ENCODE results near the gene OGDH. TPM values are rescaled to one million over a fixed set of nuclear protein-coding genes. Genes with fewer than 3 reads are reported as not detected.

The OGDH gene
- total and polyA plus RNA-seq, 10 of the 15 experiments (the other 5 are each of a cell fraction or from before 2014, with no cell fraction given), result 4.1 to 103 (median 48.4) TPM

DNA sequence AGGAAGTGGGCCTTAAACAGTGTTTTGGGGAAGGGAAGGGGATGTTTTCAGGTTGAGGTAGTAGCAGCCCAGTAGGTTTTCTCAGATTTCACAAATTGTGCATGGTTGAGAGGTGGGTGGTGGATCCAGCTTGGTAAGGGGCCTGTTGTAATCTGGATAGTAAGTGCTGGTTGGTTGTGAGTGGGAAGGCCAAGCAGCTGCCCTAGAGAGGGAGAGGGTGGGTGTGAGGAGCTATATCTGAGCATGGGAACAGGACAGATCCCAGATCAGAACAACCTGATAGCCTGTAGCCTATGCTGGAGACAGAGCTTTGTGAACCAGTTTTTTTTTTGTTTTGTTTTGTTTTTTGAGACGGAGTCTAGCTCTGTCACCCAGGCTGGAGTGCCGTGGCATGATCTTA, 88.3 kb downstream of the OGDH start:
- CTCF ChIA-PET, result no interaction called here
- no peak for DNase-seq (ENCODE audit: low read depth, low spot score)
- SMC1A ChIA-PET (ENCODE audit: uncharacterized antibody, unreplicated experiment), result no interaction called here
- ATAC-seq, result no peak
- no peak overlapping the region for H3K4me3 ChIP-seq
- H3K4me1 ChIP-seq (ENCODE audit: control insufficient read depth, insufficient read depth, low read length), result no peaks in the 10 kb centered on the region
- H4K20me1 ChIP-seq (ENCODE audit: control insufficient read depth, insufficient read depth), result no peaks in the 10 kb centered on the region
- in situ Hi-C loops (cut with MboI) (no loop called here), intact Hi-C loops (cut with micrococcal nuclease; ENCODE audit: unreplicated experiment) (no loop called here)
- H3K27me3 ChIP-seq (replicated peaks in 1 of 2; ENCODE audit: control insufficient read depth in 2 of 2, insufficient read depth in 2 of 2, low read length in 1 of 2), result no peaks in the 10 kb centered on the region
- WGBS (ENCODE audit: insufficient coverage, insufficient replicate concordance, low lambda C conversion rate, missing lambda C conversion rate), result 100% methylated on average over 2 of the region's 2 CpGs
- peaks cover 21 to 28% of the 10 kb centered on the region in 2 experiments for H3K36me3 ChIP-seq (ENCODE audit: control insufficient read depth in 2 of 2, insufficient read depth in 2 of 2, low read length in 1 of 2)
- FAIRE-seq, result no peak
- no peak overlapping the region for H3K4me2 ChIP-seq (ENCODE audit: control insufficient read depth, insufficient read depth)
- RAD21 ChIA-PET (ENCODE audit: unreplicated experiment), result no interaction called here
- H2AFZ ChIP-seq (ENCODE audit: control insufficient read depth, low read depth, low read length), result no peak overlapping the region
- H3K9me3 ChIP-seq (replicated peaks; ENCODE audit: control insufficient read depth, insufficient read depth, low read length), result no peaks in the 10 kb centered on the region; the same call in 2 of the 3 replicates
- no TSS peak for BruUV-seq (replicated peaks)
- POLR2A ChIA-PET, result no interaction called here
- no peaks in the 10 kb centered on the region for H3K79me2 ChIP-seq (ENCODE audit: control insufficient read depth, insufficient read depth, low read length)
- no peak overlapping the region for H3K9ac ChIP-seq (ENCODE audit: control insufficient read depth, insufficient read depth, low read length)
- no peak overlapping the region for H3K27ac ChIP-seq (ENCODE audit: control insufficient read depth, insufficient read depth)
- TF ChIP-seq ESRRA (IDR thresholded peaks at IDR 0.05; ENCODE audit: low read length) (no peak), NR2C2 (IDR thresholded peaks at IDR 0.05; ENCODE audit: borderline replicate concordance, control insufficient read depth, insufficient read length, low read depth) (no peak), NFYA (IDR thresholded peaks at IDR 0.05; ENCODE audit: borderline replicate concordance, low read depth, low read length) (no peak), PAX8 (IDR thresholded peaks at IDR 0.05) (no peak), ZNF217 (IDR thresholded peaks at IDR 0.05) (no peak), KDM1A (IDR thresholded peaks at IDR 0.05; ENCODE audit: borderline replicate concordance) (no peak), BACH1 (IDR thresholded peaks at IDR 0.05; ENCODE audit: borderline replicate concordance) (no peak), TCF3 (IDR thresholded peaks at IDR 0.05; ENCODE audit: borderline replicate concordance, insufficient read depth, low read depth, low read length) (no peak), CREB1 (IDR thresholded peaks at IDR 0.05; ENCODE audit: low read depth) (no peak), MTA2 (IDR thresholded peaks at IDR 0.05; ENCODE audit: low read depth) (no peak), NR2C1 (IDR thresholded peaks at IDR 0.05) (no peak), GABPA (IDR thresholded peaks at IDR 0.05; ENCODE audit: low read depth) (no peak), SUPT20H (IDR thresholded peaks at IDR 0.05; ENCODE audit: borderline replicate concordance, control insufficient read depth, low read depth, low read length) (no peak)
- TF ChIP-seq, protein P1, sequence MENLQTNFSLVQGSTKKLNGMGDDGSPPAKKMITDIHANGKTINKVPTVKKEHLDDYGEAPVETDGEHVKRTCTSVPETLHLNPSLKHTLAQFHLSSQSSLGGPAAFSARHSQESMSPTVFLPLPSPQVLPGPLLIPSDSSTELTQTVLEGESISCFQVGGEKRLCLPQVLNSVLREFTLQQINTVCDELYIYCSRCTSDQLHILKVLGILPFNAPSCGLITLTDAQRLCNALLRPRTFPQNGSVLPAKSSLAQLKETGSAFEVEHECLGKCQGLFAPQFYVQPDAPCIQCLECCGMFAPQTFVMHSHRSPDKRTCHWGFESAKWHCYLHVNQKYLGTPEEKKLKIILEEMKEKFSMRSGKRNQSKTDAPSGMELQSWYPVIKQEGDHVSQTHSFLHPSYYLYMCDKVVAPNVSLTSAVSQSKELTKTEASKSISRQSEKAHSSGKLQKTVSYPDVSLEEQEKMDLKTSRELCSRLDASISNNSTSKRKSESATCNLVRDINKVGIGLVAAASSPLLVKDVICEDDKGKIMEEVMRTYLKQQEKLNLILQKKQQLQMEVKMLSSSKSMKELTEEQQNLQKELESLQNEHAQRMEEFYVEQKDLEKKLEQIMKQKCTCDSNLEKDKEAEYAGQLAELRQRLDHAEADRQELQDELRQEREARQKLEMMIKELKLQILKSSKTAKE (IDR thresholded peaks at IDR 0.05; ENCODE audit: low read depth, poor library complexity, severe bottlenecking), result no peak
- TF ChIP-seq, protein P2, sequence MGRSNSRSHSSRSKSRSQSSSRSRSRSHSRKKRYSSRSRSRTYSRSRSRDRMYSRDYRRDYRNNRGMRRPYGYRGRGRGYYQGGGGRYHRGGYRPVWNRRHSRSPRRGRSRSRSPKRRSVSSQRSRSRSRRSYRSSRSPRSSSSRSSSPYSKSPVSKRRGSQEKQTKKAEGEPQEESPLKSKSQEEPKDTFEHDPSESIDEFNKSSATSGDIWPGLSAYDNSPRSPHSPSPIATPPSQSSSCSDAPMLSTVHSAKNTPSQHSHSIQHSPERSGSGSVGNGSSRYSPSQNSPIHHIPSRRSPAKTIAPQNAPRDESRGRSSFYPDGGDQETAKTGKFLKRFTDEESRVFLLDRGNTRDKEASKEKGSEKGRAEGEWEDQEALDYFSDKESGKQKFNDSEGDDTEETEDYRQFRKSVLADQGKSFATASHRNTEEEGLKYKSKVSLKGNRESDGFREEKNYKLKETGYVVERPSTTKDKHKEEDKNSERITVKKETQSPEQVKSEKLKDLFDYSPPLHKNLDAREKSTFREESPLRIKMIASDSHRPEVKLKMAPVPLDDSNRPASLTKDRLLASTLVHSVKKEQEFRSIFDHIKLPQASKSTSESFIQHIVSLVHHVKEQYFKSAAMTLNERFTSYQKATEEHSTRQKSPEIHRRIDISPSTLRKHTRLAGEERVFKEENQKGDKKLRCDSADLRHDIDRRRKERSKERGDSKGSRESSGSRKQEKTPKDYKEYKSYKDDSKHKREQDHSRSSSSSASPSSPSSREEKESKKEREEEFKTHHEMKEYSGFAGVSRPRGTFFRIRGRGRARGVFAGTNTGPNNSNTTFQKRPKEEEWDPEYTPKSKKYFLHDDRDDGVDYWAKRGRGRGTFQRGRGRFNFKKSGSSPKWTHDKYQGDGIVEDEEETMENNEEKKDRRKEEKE (IDR thresholded peaks at IDR 0.05), result no peak
- TF ChIP-seq, protein P3, sequence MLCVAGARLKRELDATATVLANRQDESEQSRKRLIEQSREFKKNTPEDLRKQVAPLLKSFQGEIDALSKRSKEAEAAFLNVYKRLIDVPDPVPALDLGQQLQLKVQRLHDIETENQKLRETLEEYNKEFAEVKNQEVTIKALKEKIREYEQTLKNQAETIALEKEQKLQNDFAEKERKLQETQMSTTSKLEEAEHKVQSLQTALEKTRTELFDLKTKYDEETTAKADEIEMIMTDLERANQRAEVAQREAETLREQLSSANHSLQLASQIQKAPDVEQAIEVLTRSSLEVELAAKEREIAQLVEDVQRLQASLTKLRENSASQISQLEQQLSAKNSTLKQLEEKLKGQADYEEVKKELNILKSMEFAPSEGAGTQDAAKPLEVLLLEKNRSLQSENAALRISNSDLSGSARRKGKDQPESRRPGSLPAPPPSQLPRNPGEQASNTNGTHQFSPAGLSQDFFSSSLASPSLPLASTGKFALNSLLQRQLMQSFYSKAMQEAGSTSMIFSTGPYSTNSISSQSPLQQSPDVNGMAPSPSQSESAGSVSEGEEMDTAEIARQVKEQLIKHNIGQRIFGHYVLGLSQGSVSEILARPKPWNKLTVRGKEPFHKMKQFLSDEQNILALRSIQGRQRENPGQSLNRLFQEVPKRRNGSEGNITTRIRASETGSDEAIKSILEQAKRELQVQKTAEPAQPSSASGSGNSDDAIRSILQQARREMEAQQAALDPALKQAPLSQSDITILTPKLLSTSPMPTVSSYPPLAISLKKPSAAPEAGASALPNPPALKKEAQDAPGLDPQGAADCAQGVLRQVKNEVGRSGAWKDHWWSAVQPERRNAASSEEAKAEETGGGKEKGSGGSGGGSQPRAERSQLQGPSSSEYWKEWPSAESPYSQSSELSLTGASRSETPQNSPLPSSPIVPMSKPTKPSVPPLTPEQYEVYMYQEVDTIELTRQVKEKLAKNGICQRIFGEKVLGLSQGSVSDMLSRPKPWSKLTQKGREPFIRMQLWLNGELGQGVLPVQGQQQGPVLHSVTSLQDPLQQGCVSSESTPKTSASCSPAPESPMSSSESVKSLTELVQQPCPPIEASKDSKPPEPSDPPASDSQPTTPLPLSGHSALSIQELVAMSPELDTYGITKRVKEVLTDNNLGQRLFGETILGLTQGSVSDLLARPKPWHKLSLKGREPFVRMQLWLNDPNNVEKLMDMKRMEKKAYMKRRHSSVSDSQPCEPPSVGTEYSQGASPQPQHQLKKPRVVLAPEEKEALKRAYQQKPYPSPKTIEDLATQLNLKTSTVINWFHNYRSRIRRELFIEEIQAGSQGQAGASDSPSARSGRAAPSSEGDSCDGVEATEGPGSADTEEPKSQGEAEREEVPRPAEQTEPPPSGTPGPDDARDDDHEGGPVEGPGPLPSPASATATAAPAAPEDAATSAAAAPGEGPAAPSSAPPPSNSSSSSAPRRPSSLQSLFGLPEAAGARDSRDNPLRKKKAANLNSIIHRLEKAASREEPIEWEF (IDR thresholded peaks at IDR 0.05; ENCODE audit: insufficient replicate concordance, low read depth, low read length), result no peak
